IPS DF 19.7 (cell line): ENCODE data around the gene NCF1.
"Not testable (repeated sequence)": the region's sequence is repeated elsewhere in the genome, so short reads cannot be mapped to it uniquely, and the experiment has no call there.

Experiments
- DNase-seq: peaks from one replicate; pipeline ENCODE4 v3.0.0-alpha.2; 2013; ENCODE audit warnings: low read depth, low spot score

Gene NCF1

GRCh38 chr7:74773760-74774750 lies at the start of gene NCF1:
Gene NCF1 (plus strand): TSS chr7:74774011. CDS start chr7:74774032, 21 bp downstream.
- not testable (repeated sequence) for DNase-seq

DNA sequence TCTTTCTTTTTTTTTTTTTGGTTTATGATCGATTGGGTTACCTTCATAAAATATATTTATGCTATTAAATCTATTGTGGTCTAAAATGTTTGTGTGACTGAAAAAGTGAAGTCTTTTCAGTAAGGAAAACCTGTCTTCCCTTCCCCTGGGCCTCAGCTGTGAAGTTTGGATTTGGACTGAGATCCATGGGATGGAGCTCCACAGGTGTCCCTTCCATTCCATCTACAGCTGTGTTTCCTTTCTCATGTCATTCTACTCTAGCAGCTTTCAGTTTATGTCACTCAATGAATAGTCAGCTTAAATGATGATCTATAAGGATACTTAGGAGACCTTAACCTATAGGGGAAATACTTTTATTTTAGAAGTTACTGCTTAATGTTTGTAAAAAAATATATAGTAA lies 48.0 kb upstream of the NCF1 start:
- DNase-seq: no peak

DNA sequence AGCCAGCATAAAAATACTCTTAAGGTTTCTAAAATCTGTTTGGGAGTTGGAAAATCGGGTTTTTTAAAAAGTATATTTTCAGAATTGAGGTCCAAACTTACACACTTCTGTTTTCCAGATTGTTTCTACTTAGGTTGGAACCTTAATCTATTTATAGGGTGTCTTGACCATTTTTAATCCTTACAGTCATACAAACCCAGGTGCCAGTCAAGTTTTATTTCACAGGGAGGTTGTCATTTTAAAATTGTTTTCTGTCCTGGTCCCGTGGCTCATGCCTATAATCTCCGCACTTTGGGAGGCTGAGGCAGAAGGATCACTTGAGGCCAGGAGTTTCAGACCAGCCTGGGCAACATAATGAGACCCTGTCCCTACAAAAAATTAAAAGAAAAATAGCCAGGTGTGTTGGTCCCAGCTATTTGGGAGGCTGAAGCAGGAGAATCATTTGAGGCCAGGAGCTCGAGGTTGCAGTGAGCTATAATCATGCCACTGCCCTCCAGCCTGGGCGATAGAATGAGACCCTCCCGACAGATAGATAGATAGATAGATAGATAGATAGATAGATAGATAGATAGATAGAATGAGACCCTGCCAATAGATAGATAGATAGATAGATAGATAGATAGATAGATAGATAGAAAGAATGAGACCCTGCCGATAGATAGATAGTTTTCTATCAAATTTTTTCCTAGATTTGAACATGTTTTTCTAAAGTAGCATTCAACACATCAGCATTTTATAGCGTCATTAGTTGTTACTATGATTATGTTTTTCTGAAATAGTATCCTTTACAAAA lies 47.3 kb upstream of the NCF1 start:
- DNase-seq: no peak

DNA sequence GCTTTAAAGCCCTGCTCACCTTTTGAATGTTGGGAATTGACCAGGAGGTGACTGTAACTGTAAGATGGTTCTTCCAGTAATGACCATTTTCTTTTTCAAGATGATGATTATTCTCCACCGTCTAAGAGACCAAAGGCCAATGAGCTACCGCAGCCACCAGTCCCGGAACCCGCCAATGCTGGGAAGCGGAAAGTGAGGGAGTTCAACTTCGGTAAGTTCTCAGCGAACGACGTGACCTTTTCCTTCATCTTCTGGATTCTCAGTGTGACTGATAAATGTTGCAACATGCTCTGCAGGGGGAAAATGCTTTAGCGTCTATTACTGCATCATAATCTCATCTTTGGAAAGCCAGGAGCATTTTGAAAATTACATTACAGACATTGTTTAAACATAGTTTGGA lies 45.1 kb upstream of the NCF1 start:
- not testable (repeated sequence) for DNase-seq

DNA sequence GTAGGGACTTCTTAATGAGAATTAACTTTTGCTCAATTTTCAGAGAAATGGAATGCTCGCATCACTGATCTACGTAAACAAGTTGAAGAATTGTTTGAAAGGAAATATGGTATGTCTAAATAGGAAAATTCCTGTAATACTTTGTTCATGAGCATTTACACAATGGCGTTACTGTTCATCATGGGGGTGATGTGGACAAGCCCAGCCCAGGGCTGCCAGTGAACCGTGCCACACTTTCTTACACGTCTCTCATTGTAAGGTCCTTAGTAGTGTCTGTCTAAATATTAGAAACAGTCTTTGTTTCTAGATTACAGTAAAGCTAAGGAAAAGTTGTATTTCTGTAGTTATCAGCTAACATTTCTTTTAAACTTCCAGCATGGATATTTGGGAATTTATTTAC lies 43.6 kb upstream of the NCF1 start:
- not testable (repeated sequence) for DNase-seq

DNA sequence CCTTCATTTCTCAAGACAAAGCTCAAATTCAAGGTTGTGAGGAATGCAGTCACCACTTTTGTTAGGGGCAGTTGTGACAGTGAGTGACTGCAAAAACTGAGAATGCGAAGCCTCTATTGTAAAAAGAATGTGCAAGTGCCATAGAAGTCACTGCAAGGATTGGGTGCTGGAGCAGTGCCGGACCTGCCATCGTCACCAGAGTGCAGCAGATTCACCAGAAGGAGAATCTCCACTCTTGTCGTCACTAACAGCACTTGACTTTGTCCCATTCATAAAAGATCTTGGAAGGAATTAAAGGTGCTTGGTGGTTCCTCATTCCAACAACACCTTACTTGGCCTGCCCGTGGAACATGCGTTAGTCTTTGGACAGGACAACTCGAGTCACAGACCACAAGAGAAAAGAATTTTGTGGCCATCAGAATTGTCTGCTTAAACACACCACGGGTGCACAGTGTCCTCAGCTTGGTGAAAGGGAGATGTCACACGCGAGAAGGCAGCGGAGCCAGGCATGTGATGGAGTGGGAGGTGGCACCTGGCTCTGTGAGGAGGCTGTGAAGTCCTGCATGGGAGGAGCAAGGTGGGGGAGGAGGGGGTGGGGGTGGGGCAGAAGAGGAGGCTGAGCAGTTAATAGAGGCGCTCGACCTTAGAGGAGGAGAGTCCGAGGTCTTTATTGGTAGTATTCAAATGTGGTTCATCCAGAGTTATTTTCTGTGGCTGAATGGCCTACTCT lies 33.7 kb upstream of the NCF1 start:
- not testable (repeated sequence) for DNase-seq

DNA sequence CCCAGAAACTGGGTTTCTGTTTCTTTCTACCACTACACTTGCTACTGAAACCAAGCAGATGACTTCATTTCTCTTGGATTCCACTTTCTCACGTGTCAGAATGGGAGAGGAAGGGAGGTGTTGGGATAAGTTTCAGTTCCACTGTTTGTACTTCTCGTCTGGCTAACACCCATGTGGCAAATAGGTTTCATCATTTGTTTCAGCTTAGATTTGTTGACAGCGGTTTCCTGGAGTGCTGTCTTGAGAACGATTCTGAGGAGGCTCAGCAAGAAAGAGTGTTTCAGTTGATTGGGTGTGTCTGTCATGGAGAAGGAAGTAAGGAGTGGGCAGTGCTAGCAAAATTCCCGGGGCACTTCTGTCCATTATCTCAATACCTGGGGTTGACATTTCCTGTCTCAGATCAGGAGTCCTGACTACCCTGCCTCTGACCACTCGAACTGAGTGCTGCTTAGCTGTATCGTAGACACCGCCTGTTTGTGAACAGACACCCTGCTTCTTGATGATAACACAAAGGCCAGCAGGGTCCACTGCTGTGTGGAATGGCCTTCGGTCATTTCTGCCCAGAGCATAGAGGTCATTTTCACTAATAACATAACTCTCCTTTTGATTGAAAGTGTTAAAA lies 29.8 kb upstream of the NCF1 start:
- not testable (repeated sequence) for DNase-seq

- not testable (repeated sequence) for DNase-seq
Measured at GRCh38 chr7:74753921-74754482, 19.8 kb upstream of the NCF1 start.

- DNase-seq: not testable (repeated sequence)
Measured at GRCh38 chr7:74756673-74757072, 17.1 kb upstream of the NCF1 start.

DNA sequence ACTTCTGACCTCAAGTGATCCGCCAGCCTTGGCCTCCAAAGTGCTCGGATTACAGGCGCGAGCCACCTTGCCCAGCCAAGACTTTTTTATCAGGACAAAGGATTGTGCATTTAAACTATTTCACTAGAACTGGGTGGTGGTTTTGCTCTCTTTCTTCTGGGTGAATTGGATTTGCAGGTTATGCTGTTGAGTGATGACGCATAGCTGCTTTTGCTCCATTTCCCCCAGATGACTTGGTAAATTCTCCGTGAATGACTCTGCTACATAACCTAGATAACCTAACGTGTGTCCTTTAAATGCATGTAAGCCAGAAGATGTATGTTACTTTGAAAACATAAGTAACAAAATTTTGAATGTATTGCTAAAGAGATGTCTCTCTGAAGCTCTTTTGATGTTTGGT lies 15.5 kb upstream of the NCF1 start:
- DNase-seq: not testable (repeated sequence)

DNA sequence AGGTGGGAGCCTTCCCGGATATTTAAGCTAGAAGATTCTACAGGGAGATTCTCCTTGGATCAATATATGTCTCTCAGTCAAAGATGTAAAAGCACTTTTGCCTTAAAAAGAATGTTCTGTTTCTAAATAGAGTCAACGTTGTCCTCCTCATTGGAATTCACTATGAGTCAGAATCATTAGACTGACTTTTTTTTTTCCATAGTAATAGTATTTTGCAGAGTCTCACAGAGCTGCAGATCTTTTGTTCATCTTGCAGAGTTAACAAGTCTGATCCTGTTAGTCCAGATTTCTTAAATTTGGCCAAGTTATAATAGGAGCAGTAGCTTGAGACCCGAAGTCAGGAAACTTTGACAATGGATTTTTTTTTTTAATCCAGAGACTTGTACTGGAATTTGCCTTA lies 14.8 kb upstream of the NCF1 start:
- not testable (repeated sequence) for DNase-seq

GRCh38 chr7:74765205-74765918 lies 8.4 kb upstream of the NCF1 start:
- DNase-seq: not testable (repeated sequence)

- not testable (repeated sequence) for DNase-seq
Measured at GRCh38 chr7:74766509-74766908, 7.3 kb upstream of the NCF1 start.

- not testable (repeated sequence) for DNase-seq
Measured at GRCh38 chr7:74766991-74767390, 6.8 kb upstream of the NCF1 start.

DNA sequence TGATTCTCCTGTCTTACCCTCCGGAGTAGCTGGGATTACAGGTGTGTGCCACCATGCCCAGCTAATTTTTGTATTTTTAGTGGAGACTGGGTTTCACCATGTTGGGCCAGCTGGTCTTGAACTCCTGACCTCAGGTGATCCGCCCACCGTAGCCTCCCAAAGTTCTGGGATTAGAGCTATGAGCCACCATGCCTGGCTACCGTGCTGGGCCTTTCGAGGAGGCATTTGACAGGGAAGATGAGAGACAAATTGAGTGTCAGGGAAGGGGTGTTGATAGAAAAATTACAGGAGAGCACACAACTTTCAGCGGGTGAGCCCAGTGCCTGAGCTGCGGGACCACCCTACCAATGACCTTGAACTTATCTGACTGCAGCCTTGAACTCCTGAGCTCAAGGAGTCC lies 3.7 kb upstream of the NCF1 start:
- not testable (repeated sequence) for DNase-seq

DNA sequence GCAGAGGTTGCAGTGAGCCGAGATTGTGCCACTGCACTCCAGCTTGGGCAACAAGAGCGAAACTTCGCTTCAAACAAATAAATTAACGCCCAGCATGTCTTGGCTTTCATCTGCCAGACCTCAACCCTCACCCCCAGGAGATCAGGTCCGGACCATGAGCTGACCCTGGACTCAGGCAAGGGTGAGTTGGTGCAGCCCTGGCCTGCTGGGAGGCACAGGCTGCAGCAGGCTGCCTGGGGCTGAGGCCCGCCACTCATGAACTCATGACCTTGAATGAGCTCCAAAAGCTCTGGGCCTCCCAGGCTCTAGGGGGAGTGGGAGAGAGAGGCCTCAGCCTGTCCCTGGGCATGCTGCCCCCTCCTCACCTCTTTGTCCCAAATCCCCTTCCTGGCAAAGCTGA lies 1.7 kb upstream of the NCF1 start:
- DNase-seq: not testable (repeated sequence)

GRCh38 chr7:74775111-74775510 lies 1.3 kb downstream of the NCF1 start:
- DNase-seq: not testable (repeated sequence)

- not testable (repeated sequence) for DNase-seq
Measured at GRCh38 chr7:74779053-74779452, 5.2 kb downstream of the NCF1 start.

GRCh38 chr7:74781746-74782145 lies 7.9 kb downstream of the NCF1 start:
- not testable (repeated sequence) for DNase-seq

DNA sequence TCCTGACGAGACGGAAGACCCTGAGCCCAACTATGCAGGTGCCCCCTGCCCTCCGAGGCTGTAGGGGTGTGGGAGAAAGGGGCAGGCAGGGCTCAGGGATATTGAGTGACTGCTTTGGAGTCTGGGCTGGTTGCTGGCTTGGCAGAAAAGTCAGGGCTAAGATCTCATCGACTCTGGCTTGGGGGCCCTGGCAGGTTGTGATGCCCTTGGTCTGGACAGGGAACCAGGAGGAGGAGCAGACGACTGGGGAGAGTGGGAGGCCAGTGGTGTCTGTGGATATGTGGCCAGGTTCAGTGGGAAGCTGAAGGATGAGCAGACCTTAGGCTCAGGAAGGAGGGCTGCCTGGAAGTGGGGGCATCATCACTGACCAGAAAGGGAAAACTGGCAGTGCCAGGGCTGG lies 9.8 kb downstream of the NCF1 start:
- not testable (repeated sequence) for DNase-seq
